A549 (cell line): ENCODE measurements around the gene MMP25. TPM values are rescaled to one million over a fixed set of nuclear protein-coding genes. Genes with fewer than 3 reads are reported as not detected.

Experiments
- ATAC-seq, 2 experiments: fragments of 200-7000 bp in 1 of 2; fragments of >200 bp in 1 of 2; cut with Nextera tagmentation in 1 of 2; cut with Tn5 transposase in 1 of 2; 3 replicates each; pipeline versions ENCODE4 v1.8.0 to v1.9.1; 2018 to 2020; ENCODE audit warnings: mild to moderate bottlenecking in 1 of 2, moderate library complexity in 1 of 2
- CTCF ChIA-PET: fragments of 300-600 bp; sonication (Branson Sonifier 250); formaldehyde crosslinking; extraction: SDS; loops from one replicate; lab custom pipeline; 2021; ENCODE audit warnings: antibody characterized with exemption, inconsistent platforms; lab: Yijun Ruan, JAX
- POLR2A ChIA-PET: fragments of 350-600 bp; formaldehyde crosslinking; extraction: SDS; loops from one replicate; lab custom pipeline; 2021; ENCODE audit warnings: antibody characterized with exemption, inconsistent platforms; lab: Yijun Ruan, JAX
- DNase-seq, 2 experiments: peaks; one replicate each; pipeline versions ENCODE4 v3.0.0 to v3.0.0-alpha.2; 2011 to 2016; ENCODE audit warnings: low read depth in 1 of 2, low spot score in 1 of 2
- FAIRE-seq: peaks from 2 replicates; lab custom pipeline; 2011; peaks lifted over from hg19 to GRCh38; lab: Jason Lieb, UNC
- H3K27ac ChIP-seq, 2 experiments: fragments of >200 bp; sonication (Bioruptor Twin); formaldehyde crosslinking; 3 replicates each; pipeline ENCODE4 v1.5.1; 2016 to 2017
- H3K4me1 ChIP-seq: fragments of >200 bp; sonication (Bioruptor Twin); formaldehyde crosslinking; 3 replicates; pipeline ENCODE4 v1.6.1; 2016
- H3K4me2 ChIP-seq: fragments of >200 bp; sonication (Bioruptor Twin); formaldehyde crosslinking; 3 replicates; pipeline ENCODE4 v1.6.1; 2016
- H3K4me3 ChIP-seq: fragments of >200 bp; sonication (Bioruptor Twin); formaldehyde crosslinking; 3 replicates; pipeline ENCODE4 v1.5.1; 2016
- H3K9me3 ChIP-seq: fragments of >200 bp; sonication (Bioruptor Twin); formaldehyde crosslinking; 3 replicates; pipeline ENCODE4 v1.6.1; 2016
- CHD4 ChIP-seq: fragments of 200-600 bp; sonication (generic); IDR thresholded peaks from 2 replicates; pipeline ENCODE4 v1.6.1; 2016; ENCODE audit warnings: antibody characterized with exemption, mild to moderate bottlenecking, borderline replicate concordance
- FOSB ChIP-seq: fragments of 250-450 bp; sonication (Bioruptor Pico); IDR thresholded peaks from 2 replicates; pipeline ENCODE4 v1.5.0; 2020; ENCODE audit warnings: mild to moderate bottlenecking, moderate library complexity
- FOXS1 ChIP-seq: fragments of 250-450 bp; sonication (Bioruptor Pico); IDR thresholded peaks from 2 replicates; pipeline ENCODE4 v1.5.0; 2020; ENCODE audit warnings: mild to moderate bottlenecking, moderate library complexity
- HEYL ChIP-seq: fragments of 250-450 bp; sonication (Bioruptor Pico); IDR thresholded peaks from 2 replicates; pipeline ENCODE4 v1.8.0; 2021; ENCODE audit warnings: mild to moderate bottlenecking, moderate library complexity
- NR3C1 ChIP-seq: fragments of >200 bp; sonication (Bioruptor Twin); formaldehyde crosslinking; IDR thresholded peaks from 3 replicates; pipeline ENCODE4 v1.6.1; 2017
- POLR2AphosphoS2 ChIP-seq: conservative IDR thresholded peaks from 2 replicates; pipeline ENCODE4 v1.6.1; 2012; ENCODE audit warnings: low read length, improper control_type of control experiment, inconsistent platforms
- RCOR1 ChIP-seq: fragments of 150-350 bp; IDR thresholded peaks from 2 replicates; pipeline ENCODE4 v1.6.1; 2014; ENCODE audit warnings: antibody characterized with exemption, low read length, low read depth
- TFCP2L1 ChIP-seq: fragments of 250-450 bp; sonication (Bioruptor Pico); IDR thresholded peaks from 2 replicates; pipeline ENCODE4 v1.5.0; 2021; ENCODE audit warnings: mild to moderate bottlenecking
- TP53 ChIP-seq: fragments of 250-450 bp; sonication (Bioruptor Pico); IDR thresholded peaks from 2 replicates; pipeline ENCODE4 v1.5.0; 2021; ENCODE audit warnings: mild to moderate bottlenecking, moderate library complexity
- ZSCAN20 ChIP-seq: fragments of 250-450 bp; sonication (Bioruptor Pico); IDR thresholded peaks from 2 replicates; pipeline ENCODE4 v1.8.0; 2022; ENCODE audit warnings: mild to moderate bottlenecking, moderate library complexity
- WGBS: methylation state at CpG from one replicate; pipeline ENCODE4 v1.1.6; 2017; ENCODE audit errors: missing lambda C conversion rate; 5-methylcytosine and 5-hydroxymethylcytosine counted together
- polyA plus RNA-seq, 4 experiments: library from polyadenylated mRNA; depleted of rRNA in 3 of 4; stranded (reverse); fragments of >200 nt; fragmentation: RNase III in 1 of 4; extraction: RNeasy Plus Mini Kit Qiagen cat#74134 plus additional on column Dnase treatment in 1 of 4; gene quantifications; 2 replicates in 3 of 4; 3 replicates in 1 of 4; pipeline ENCODE4 v1.2.3, GENCODE V29; 2011 to 2017
- TF ChIP-seq, protein P1 (sequence below): fragments of >200 bp; sonication (Bioruptor Twin); formaldehyde crosslinking; IDR thresholded peaks from 3 replicates; pipeline ENCODE4 v1.5.1; 2016
- TF ChIP-seq, protein P2 (sequence below): IDR thresholded peaks from 2 replicates; pipeline ENCODE4 v1.6.1; 2012

Gene MMP25
- polyA plus RNA-seq, 2 of the 4 experiments (the other 2 are of a cell fraction), result 0.04 to 0.31 TPM

DNA sequence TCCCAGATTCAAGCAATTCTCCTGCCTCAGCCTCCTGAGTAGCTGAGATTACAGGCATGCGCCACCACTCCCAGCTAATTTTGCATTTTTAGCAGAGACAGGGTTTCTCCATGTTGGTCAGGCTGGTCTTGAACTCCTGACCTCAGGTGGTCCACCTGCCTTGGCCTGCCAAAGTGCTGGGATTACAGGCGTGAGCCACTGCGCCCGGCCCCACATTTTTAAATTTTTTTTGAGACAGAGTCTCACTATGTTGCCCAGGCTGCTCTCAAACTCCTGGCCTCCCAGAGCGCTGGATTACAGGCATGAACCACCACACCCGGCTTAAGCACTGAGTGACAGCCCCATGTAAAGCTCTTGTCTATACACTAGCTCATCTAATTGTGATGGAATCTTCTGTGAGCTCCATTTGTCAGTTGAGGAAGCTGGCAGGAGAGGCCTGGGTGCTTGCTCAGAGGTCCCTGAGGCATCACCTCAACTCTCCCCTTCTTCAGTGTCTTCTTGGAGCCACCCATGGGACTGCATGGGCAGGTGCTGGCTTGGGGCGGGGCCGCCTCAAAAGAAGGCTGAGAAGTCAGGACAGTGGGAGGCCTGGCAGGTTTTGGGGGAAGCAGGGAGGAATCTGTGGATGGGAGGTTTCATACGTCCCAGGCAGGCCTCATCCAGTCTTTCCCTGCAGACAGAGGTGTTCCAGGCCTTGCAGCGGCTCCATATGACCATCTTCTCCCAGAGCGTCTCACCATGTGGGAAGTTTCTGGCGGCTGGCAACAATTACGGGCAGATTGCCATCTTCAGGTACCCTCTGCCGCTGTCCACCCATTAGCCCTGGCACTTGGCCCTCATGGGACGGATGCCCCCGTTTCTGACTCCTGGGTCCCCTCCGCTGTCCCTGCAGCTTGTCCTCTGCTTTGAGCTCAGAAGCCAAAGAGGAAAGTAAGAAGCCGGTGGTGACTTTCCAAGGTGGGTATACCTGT lies 21.0 kb upstream of the MMP25 start:
- peaks cover 28% of the 10 kb centered on the region for H3K4me1 ChIP-seq
- no peak overlapping the region; the same call in 2 of the 3 replicates for H3K4me3 ChIP-seq
- 0 out of 2 replicates have a peak, but pooled peaks have one; percentile 59 for TF ChIP-seq TP53 (CRISPR knock-in tag)
- TF ChIP-seq TFCP2L1 (CRISPR knock-in tag), result no peak; the same call in 1 of the 2 replicates
- TF ChIP-seq FOXS1, result no peak
- TF ChIP-seq, protein P1, sequence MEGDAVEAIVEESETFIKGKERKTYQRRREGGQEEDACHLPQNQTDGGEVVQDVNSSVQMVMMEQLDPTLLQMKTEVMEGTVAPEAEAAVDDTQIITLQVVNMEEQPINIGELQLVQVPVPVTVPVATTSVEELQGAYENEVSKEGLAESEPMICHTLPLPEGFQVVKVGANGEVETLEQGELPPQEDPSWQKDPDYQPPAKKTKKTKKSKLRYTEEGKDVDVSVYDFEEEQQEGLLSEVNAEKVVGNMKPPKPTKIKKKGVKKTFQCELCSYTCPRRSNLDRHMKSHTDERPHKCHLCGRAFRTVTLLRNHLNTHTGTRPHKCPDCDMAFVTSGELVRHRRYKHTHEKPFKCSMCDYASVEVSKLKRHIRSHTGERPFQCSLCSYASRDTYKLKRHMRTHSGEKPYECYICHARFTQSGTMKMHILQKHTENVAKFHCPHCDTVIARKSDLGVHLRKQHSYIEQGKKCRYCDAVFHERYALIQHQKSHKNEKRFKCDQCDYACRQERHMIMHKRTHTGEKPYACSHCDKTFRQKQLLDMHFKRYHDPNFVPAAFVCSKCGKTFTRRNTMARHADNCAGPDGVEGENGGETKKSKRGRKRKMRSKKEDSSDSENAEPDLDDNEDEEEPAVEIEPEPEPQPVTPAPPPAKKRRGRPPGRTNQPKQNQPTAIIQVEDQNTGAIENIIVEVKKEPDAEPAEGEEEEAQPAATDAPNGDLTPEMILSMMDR, result no peak
- no peak for TF ChIP-seq FOSB (CRISPR knock-in tag)
- TF ChIP-seq HEYL (CRISPR knock-in tag), result no peak
- no peak for TF ChIP-seq CHD4
- ChIA-PET POLR2A (interaction anchor here (0.6 to 1.6 kb wide), 2 partner anchors 9 to 20 kb away, joined by 3 to 6 read pairs; partner anchors contain the start of gene MMP25), CTCF (interaction anchor here (0.6 to 11.0 kb wide), 4 partner anchors 15 to 126 kb away, joined by 3 to 214 read pairs (median 92); partner anchors contain the start of genes BICDL2 and CLDN9)
- FAIRE-seq, result no peak
- peak overlapping the region; percentile 89 for H3K4me2 ChIP-seq
- H3K9me3 ChIP-seq, result no peaks in the 10 kb centered on the region
- 93% methylated on average over 18 of the region's 18 CpGs for WGBS
- DNase-seq, result no peak
- ATAC-seq, result no peak
- no peak overlapping the region for H3K27ac ChIP-seq

GRCh38 chr16:3026003-3026378 lies 20.4 kb upstream of the MMP25 start:
- no peak for FAIRE-seq
- TF ChIP-seq, protein P2, sequence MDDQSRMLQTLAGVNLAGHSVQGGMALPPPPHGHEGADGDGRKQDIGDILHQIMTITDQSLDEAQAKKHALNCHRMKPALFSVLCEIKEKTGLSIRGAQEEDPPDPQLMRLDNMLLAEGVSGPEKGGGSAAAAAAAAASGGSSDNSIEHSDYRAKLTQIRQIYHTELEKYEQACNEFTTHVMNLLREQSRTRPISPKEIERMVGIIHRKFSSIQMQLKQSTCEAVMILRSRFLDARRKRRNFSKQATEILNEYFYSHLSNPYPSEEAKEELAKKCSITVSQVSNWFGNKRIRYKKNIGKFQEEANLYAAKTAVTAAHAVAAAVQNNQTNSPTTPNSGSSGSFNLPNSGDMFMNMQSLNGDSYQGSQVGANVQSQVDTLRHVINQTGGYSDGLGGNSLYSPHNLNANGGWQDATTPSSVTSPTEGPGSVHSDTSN, result no peak
- TF ChIP-seq ZSCAN20 (CRISPR knock-in tag) (no peak), FOXS1 (no peak), NR3C1 (no peak)
- Histone ChIP-seq H3K4me2 (no peak overlapping the region), H3K4me1 (peaks cover 28% of the 10 kb centered on the region), H3K27ac (no peak overlapping the region), H3K9me3 (no peaks in the 10 kb centered on the region), H3K4me3 (no peak overlapping the region)
- CTCF ChIA-PET, result interaction anchor here (10.8 to 11.0 kb wide), 2 partner anchors 14 to 21 kb away, joined by 178 to 214 read pairs; partner anchors contain the start of genes BICDL2 and CLDN9
- no peak for ATAC-seq
- POLR2A ChIA-PET, result no interaction called here
- DNase-seq, result no peak
- 91% methylated on average over 8 of the region's 8 CpGs for WGBS

DNA sequence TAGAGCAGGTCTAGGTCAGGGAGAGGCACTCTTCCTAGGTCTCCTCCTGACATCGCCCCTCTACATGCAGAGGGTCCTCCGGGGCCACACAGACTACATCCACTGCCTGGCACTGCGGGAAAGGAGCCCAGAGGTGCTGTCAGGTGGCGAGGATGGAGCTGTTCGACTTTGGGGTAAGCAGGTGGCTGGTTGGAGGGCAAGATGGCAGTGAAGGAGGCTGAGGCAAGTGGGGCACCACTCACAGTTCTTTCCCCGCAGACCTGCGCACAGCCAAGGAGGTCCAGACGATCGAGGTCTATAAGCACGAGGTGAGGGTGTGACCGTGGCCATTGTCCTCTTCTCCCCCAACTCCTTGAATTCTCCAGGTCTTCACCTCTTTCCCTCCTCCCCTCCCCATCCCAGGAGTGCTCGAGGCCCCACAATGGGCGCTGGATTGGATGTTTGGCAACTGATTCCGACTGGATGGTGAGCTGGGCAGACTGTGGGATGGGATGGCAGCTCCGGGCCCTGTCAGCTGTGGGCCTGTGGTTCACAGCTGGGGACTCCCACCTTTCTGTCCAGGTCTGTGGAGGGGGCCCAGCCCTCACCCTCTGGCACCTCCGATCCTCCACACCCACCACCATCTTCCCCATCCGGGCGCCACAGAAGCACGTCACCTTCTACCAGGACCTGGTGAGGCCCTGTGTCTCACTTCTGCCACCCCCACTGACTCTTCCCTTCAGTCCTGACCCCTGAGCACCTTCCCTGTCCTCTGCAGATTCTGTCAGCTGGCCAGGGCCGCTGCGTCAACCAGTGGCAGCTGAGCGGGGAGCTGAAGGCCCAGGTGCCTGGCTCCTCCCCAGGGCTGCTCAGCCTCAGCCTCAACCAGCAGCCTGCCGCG lies 19.5 kb upstream of the MMP25 start:
- no peak for FAIRE-seq
- TF ChIP-seq POLR2AphosphoS2, result peak; percentile 24; the same call in 1 of the 2 replicates
- TF ChIP-seq RCOR1, result no peak
- no peak overlapping the region for H3K27ac ChIP-seq
- CTCF ChIA-PET, result interaction anchor here (0.6 to 11.0 kb wide), 10 partner anchors 14 to 108 kb away, joined by 3 to 214 read pairs (median 6); partner anchors contain the start of genes BICDL2, CLDN9 and ZNF213
- no peak for ATAC-seq
- 91% methylated on average over 24 of the region's 24 CpGs for WGBS
- no peak overlapping the region for H3K4me2 ChIP-seq
- DNase-seq, result no peak
- H3K9me3 ChIP-seq, result no peaks in the 10 kb centered on the region
- H3K4me1 ChIP-seq, result peaks cover 28% of the 10 kb centered on the region
- POLR2A ChIA-PET, result interaction anchor here (1.0 kb wide), 1 partner anchor 13 kb away, joined by 3 read pairs; no protein-coding TSS in a partner anchor
- no peak overlapping the region for H3K4me3 ChIP-seq
